Naive thymus-derived CD4-positive, alpha-beta T cell (primary cell): ENCODE data around the gene TRUB2. TPM values are rescaled to one million over a fixed set of nuclear protein-coding genes. Genes with fewer than 3 reads are reported as not detected.
A peak's percentile ranks its signal among the peaks of the same experiment; 100 is the strongest.

ENCODE experiments used
- ATAC-seq: fragments of 150-1000 bp; cut with Tn5 transposase; 2 replicates; pipeline ENCODE4 v1.10.0; 2021; ENCODE audit warnings: mild to moderate bottlenecking, moderate library complexity
- CTCF ChIA-PET: fragments of 350-600 bp; sonication (Branson Sonifier 250); formaldehyde crosslinking; loops from one replicate; lab custom pipeline; 2021; ENCODE audit warnings: antibody characterized with exemption; lab: Charles Lee
- POLR2A ChIA-PET: fragments of 350-600 bp; sonication (Branson Sonifier 250); formaldehyde crosslinking; loops from one replicate; lab custom pipeline; 2021; ENCODE audit warnings: antibody characterized with exemption, inconsistent platforms; lab: Charles Lee
- DNase-seq, 9 donors: peaks; one replicate each; pipeline versions ENCODE4 v3.0.0 to v3.0.0-alpha.2; 2020 to 2022; ENCODE audit warnings: mixed read lengths in 1 of 9
- H3K27ac ChIP-seq: one replicate; pipeline ENCODE4 v1.7.0; 2013; ENCODE audit warnings: mild to moderate bottlenecking, low read depth, low read length, moderate library complexity
- H3K27me3 ChIP-seq, 2 donors: one replicate each; pipeline ENCODE4 v1.7.0; 2013; ENCODE audit warnings: low read length in 2 of 2, mild to moderate bottlenecking in 2 of 2, moderate library complexity in 2 of 2; ENCODE audit not compliant: control insufficient read depth in 2 of 2, insufficient read depth in 2 of 2
- H3K36me3 ChIP-seq, 3 experiments: 1 replicate in 2 of 3; 2 replicates in 1 of 3; pipeline ENCODE4 v1.7.0; 2013; ENCODE audit warnings: low read length in 3 of 3, mild to moderate bottlenecking in 3 of 3, moderate library complexity in 1 of 3; ENCODE audit not compliant: insufficient read depth in 3 of 3, control insufficient read depth in 2 of 3
- H3K4me1 ChIP-seq, 2 donors: one replicate each; pipeline ENCODE4 v1.7.0; 2013; ENCODE audit warnings: low read length in 2 of 2, mild to moderate bottlenecking in 2 of 2, moderate library complexity in 1 of 2; ENCODE audit not compliant: control insufficient read depth in 2 of 2, insufficient read depth in 2 of 2
- H3K4me3 ChIP-seq: 2 replicates; pipeline ENCODE4 v1.7.0; 2013; ENCODE audit warnings: mild to moderate bottlenecking, low read length
- H3K9me3 ChIP-seq, 3 experiments: 1 replicate in 2 of 3; 2 replicates in 1 of 3; pipeline ENCODE4 v1.7.0; 2013; ENCODE audit warnings: low read length in 3 of 3; ENCODE audit not compliant: control insufficient read depth in 2 of 3
- H3K27ac Mint-ChIP-seq, 9 donors: one replicate each; pipeline ENCODE4 v1.8.0; 2020 to 2022; ENCODE audit warnings: mixed read lengths in 9 of 9, mild to moderate bottlenecking in 8 of 9, moderate library complexity in 5 of 9, inconsistent platforms in 2 of 9
- H3K27me3 Mint-ChIP-seq, 5 donors: one replicate each; pipeline ENCODE4 v1.8.0; 2021 to 2022; ENCODE audit warnings: mixed read lengths in 5 of 5, mild to moderate bottlenecking in 1 of 5
- H3K36me3 Mint-ChIP-seq, 5 donors: one replicate each; pipeline ENCODE4 v1.8.0; 2020 to 2022; ENCODE audit warnings: mixed read lengths in 5 of 5, mild to moderate bottlenecking in 3 of 5, inconsistent platforms in 1 of 5
- H3K4me1 Mint-ChIP-seq, 7 donors: one replicate each; pipeline ENCODE4 v1.8.0; 2020 to 2022; ENCODE audit warnings: mixed read lengths in 7 of 7, mild to moderate bottlenecking in 3 of 7, inconsistent platforms in 1 of 7
- H3K4me3 Mint-ChIP-seq, 10 donors: one replicate each; pipeline ENCODE4 v1.8.0; 2020 to 2022; ENCODE audit warnings: mild to moderate bottlenecking in 10 of 10, mixed read lengths in 10 of 10, moderate library complexity in 6 of 10, inconsistent platforms in 2 of 10
- H3K9me3 Mint-ChIP-seq, 11 donors: one replicate each; pipeline ENCODE4 v1.8.0; 2020 to 2022; ENCODE audit warnings: mixed read lengths in 11 of 11, mild to moderate bottlenecking in 4 of 11, inconsistent platforms in 1 of 11, moderate library complexity in 1 of 11
- intact Hi-C, 2 donors: fragments of 100-400 bp; cut with micrococcal nuclease; formaldehyde crosslinking; loops; one replicate each; pipeline ENCODE4 v1.15.1; 2023
- polyA plus RNA-seq, 2 donors: library from polyadenylated mRNA; unstranded; fragments of 300-500 nt; fragmentation: Illumina TruSeq; gene quantifications; one replicate each; pipeline ENCODE4 v1.2.3, GENCODE V29; 2021
- total RNA-seq, 6 experiments: library from RNA in 5 of 6; stranded (reverse) in 5 of 6; gene quantifications; 1 replicate in 5 of 6; 2 replicates in 1 of 6; pipeline ENCODE4 v1.2.3 and lab custom pipeline; 2021 to 2026

TRUB2 gene
- total and polyA plus RNA-seq, 7 experiments from 2014 or later: 11.5 to 27.2 (median 21.6) TPM

- Histone ChIP-seq H3K27me3 (no peaks in the 10 kb centered on the region), H3K4me3 (no peak overlapping the region), H3K9me3 (no peaks in the 10 kb centered on the region), H3K36me3 (peaks cover 0 to 36% (median 11%) of the 10 kb centered on the region in 3 experiments), H3K4me1 (peaks cover 10 to 13% of the 10 kb centered on the region in 2 donors), H3K27ac (peak overlapping the region; percentile 85)
- ATAC-seq (no peak), DNase-seq (no peak)
- peaks cover 0 to 18% (median 4%) of the 10 kb centered on the region in 5 donors for H3K36me3 Mint-ChIP-seq
- CTCF ChIA-PET: interaction anchor here (0.7 to 1.2 kb wide), 2 partner anchors 13 to 50 kb away, joined by 3 to 4 read pairs; partner anchors contain the start of gene URM1
- intact Hi-C loops: loop anchor here (5.0 kb wide), 4 partner anchors 129 to 626 kb away; partner anchors contain the start of genes CIZ1 (in 2 of the 2), CDK9 (in 1 of the 2), DOLK (in 1 of the 2) and NUP188 (in 1 of the 2)
- peaks cover 0 to 5% (median 0%) of the 10 kb centered on the region in 11 donors for H3K9me3 Mint-ChIP-seq
- POLR2A ChIA-PET: interaction anchor here (1.0 to 1.4 kb wide), 3 partner anchors 14 to 230 kb away, joined by 3 to 4 read pairs (median 3); partner anchors contain the start of genes GOLGA2 and SWI5
- peaks cover 4 to 48% (median 29%) of the 10 kb centered on the region in 7 donors for H3K4me1 Mint-ChIP-seq
- H3K4me3 Mint-ChIP-seq: peak overlapping the region in 9 of 10 donors; percentile 82 to 97 (median 95)
- H3K27me3 Mint-ChIP-seq: peaks cover 0 to 2% (median 0%) of the 10 kb centered on the region in 5 donors
- peak overlapping the region in 3 of 9 donors; percentile 97 to 99 (median 98) for H3K27ac Mint-ChIP-seq
Observed at GRCh38 chr9:128321343-128321742, 904 bp downstream of the TRUB2 start.

GRCh38 chr9:128317629-128318028, 4.6 kb downstream of the TRUB2 start:
- ChIA-PET POLR2A (interaction anchor here (0.6 kb wide), 1 partner anchor 584 kb away, joined by 3 read pairs; no protein-coding TSS in a partner anchor), CTCF (no interaction called here)
- Mint-ChIP-seq H3K27me3 (peaks cover 0 to 2% (median 0%) of the 10 kb centered on the region in 5 donors), H3K36me3 (peaks cover 0 to 20% (median 0%) of the 10 kb centered on the region in 5 donors), H3K4me1 (peaks cover 4 to 17% (median 8%) of the 10 kb centered on the region in 7 donors), H3K4me3 (no peak overlapping the region), H3K27ac (peak overlapping the region in 1 of 9 donors; percentile 21), H3K9me3 (peaks cover 0 to 5% (median 0%) of the 10 kb centered on the region in 11 donors)
- ATAC-seq (no peak), DNase-seq (no peak)
- Histone ChIP-seq H3K27me3 (no peaks in the 10 kb centered on the region), H3K9me3 (no peaks in the 10 kb centered on the region), H3K4me3 (no peak overlapping the region), H3K36me3 (peaks cover 0 to 44% (median 3%) of the 10 kb centered on the region in 3 experiments), H3K4me1 (peaks cover 0 to 4% of the 10 kb centered on the region in 2 donors), H3K27ac (no peak overlapping the region)
- intact Hi-C loops: no loop called here

DNA sequence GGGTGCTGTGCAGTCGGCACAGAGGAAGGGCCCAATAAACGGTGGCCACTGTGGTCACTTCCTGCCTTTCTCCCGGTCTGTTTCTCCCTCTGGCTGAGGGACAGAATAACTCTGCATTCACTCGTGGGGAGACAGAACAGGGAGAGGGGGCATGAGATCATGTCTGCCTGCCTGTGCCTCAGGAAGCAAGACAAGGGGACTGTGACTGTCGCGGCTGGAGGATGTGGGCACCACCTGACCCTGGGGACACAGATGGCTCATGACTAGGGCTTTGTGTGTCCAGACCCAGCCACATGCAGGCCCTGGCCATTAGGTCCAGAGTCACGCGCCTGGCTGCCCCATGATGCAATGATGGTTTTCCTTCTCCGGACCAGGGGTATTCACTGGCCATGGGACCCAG, 5.8 kb downstream of the TRUB2 start:
- Histone ChIP-seq H3K9me3 (no peaks in the 10 kb centered on the region), H3K27ac (no peak overlapping the region), H3K4me1 (peaks cover 0 to 4% of the 10 kb centered on the region in 2 donors), H3K4me3 (no peak overlapping the region), H3K36me3 (peaks cover 0 to 47% (median 3%) of the 10 kb centered on the region in 3 experiments), H3K27me3 (no peaks in the 10 kb centered on the region)
- ChIA-PET POLR2A (no interaction called here), CTCF (no interaction called here)
- Mint-ChIP-seq H3K4me1 (peaks cover 0 to 5% (median under 1%) of the 10 kb centered on the region in 7 donors), H3K27me3 (no peaks in the 10 kb centered on the region), H3K4me3 (no peak overlapping the region), H3K9me3 (no peaks in the 10 kb centered on the region), H3K36me3 (peaks cover 0 to 21% (median 0%) of the 10 kb centered on the region in 5 donors), H3K27ac (no peak overlapping the region)
- intact Hi-C loops: no loop called here
- ATAC-seq (no peak), DNase-seq (no peak)

- H3K4me1 Mint-ChIP-seq: peaks cover 0 to 3% (median 0%) of the 10 kb centered on the region in 7 donors
- Histone ChIP-seq H3K27me3 (no peaks in the 10 kb centered on the region), H3K9me3 (no peaks in the 10 kb centered on the region), H3K4me1 (no peaks in the 10 kb centered on the region), H3K27ac (no peak overlapping the region), H3K36me3 (peaks cover 3 to 64% (median 7%) of the 10 kb centered on the region in 3 experiments), H3K4me3 (no peak overlapping the region)
- ChIA-PET POLR2A (no interaction called here), CTCF (no interaction called here)
- no peak overlapping the region for H3K4me3 Mint-ChIP-seq
- no peaks in the 10 kb centered on the region for H3K9me3 Mint-ChIP-seq
- intact Hi-C loops: no loop called here
- DNase-seq (no peak), ATAC-seq (no peak)
- H3K27me3 Mint-ChIP-seq: no peaks in the 10 kb centered on the region
- no peak overlapping the region for H3K27ac Mint-ChIP-seq
- peaks cover 0 to 30% (median 0%) of the 10 kb centered on the region in 5 donors for H3K36me3 Mint-ChIP-seq
Observed at GRCh38 chr9:128314697-128315096, 7.5 kb downstream of the TRUB2 start.

DNA sequence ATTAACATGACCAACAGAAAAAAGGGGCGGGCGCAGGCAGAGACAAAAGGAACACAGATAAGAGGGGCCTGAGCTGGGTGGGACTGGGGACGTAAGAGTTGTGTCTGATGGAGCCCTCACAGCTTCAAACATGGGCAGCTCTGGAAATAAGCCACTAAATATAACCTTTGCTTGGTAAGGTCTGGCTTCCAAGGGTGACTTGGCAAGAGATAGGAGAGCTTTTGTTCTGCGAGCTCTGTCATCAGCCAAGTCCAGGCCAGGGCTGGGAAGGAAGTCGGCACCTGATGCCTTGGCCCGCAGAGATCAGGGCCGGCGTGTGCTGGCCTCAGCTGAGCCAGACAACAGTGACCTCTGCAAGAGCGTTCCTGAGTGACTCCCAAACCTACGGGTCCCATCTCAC, 11.8 kb downstream of the TRUB2 start:
- Mint-ChIP-seq H3K27me3 (no peaks in the 10 kb centered on the region), H3K9me3 (no peaks in the 10 kb centered on the region), H3K27ac (peak overlapping the region in 1 of 9 donors; percentile 26), H3K4me3 (no peak overlapping the region), H3K36me3 (peaks cover 0 to 25% (median 5%) of the 10 kb centered on the region in 5 donors), H3K4me1 (no peaks in the 10 kb centered on the region)
- DNase-seq (no peak), ATAC-seq (no peak)
- Histone ChIP-seq H3K36me3 (peaks cover 7 to 55% (median 8%) of the 10 kb centered on the region in 3 experiments), H3K27ac (no peak overlapping the region), H3K9me3 (no peaks in the 10 kb centered on the region), H3K4me1 (no peaks in the 10 kb centered on the region), H3K4me3 (no peak overlapping the region), H3K27me3 (no peaks in the 10 kb centered on the region)
- ChIA-PET CTCF (no interaction called here), POLR2A (interaction anchor here (0.7 kb wide), 1 partner anchor 889 kb away, joined by 5 read pairs; no protein-coding TSS in a partner anchor)
- intact Hi-C loops: no loop called here

DNA sequence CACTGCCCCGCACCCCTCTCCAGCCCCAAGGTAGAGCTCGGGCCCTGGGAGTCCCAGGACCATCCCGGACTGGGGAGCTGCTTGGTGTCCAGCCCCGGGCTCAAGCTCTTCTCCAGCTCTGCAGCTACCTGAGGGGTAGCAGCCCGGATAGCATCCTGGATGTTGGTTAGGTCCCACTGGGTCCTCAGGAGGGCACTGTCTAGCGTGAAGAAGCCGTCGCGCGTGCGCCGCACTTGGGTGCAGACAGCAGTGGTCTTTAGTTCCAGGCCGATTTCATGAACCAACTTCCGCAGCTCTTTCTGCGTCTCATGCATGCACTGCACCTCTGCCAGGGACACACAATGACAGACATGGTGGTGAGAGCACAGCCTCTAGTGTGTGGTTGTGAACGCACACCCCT, 12.7 kb downstream of the TRUB2 start:
- H3K27me3 Mint-ChIP-seq: no peaks in the 10 kb centered on the region
- DNase-seq (no peak), ATAC-seq (no peak)
- no peak overlapping the region for H3K27ac Mint-ChIP-seq
- H3K4me3 Mint-ChIP-seq: no peak overlapping the region
- H3K4me1 ChIP-seq: no peaks in the 10 kb centered on the region
- no peak overlapping the region for H3K27ac ChIP-seq
- H3K27me3 ChIP-seq: no peaks in the 10 kb centered on the region
- no peaks in the 10 kb centered on the region for H3K9me3 Mint-ChIP-seq
- no peaks in the 10 kb centered on the region for H3K9me3 ChIP-seq
- ChIA-PET POLR2A (no interaction called here), CTCF (no interaction called here)
- no peaks in the 10 kb centered on the region for H3K4me1 Mint-ChIP-seq
- no peak overlapping the region for H3K4me3 ChIP-seq
- peaks cover 5 to 47% (median 7%) of the 10 kb centered on the region in 3 experiments for H3K36me3 ChIP-seq
- intact Hi-C loops: no loop called here
- peaks cover 0 to 25% (median 5%) of the 10 kb centered on the region in 5 donors for H3K36me3 Mint-ChIP-seq
